OCI-LY3 (cell line): ENCODE results near the gene PRUNE2.

ENCODE experiments used
- H2AFZ ChIP-seq: fragments of 200-600, 300-600 bp; shearing (Covaris generic); 2 replicates; pipeline ENCODE4 v1.6.0; 2014; ENCODE audit warnings: antibody characterized with exemption, low read depth, low read length
- H3K27ac ChIP-seq: fragments of 200-600, 300-600 bp; sonication (generic); 2 replicates; pipeline ENCODE4 v1.5.1; 2014; ENCODE audit warnings: mild to moderate bottlenecking, low read length, moderate library complexity, mixed read lengths
- H3K27me3 ChIP-seq: fragments of 200-600, 300-600 bp; sonication (generic); 2 replicates; pipeline ENCODE4 v1.6.1; 2014; ENCODE audit warnings: low read depth, low read length, mixed read lengths
- H3K36me3 ChIP-seq: fragments of 200-600, 300-600 bp; sonication (generic); replicated peaks from 2 replicates; pipeline ENCODE3; 2014; ENCODE audit warnings: low read depth, low read length, mixed read lengths
- H3K4me1 ChIP-seq: fragments of 300-600, 200-600 bp; sonication (generic); 2 replicates; pipeline ENCODE4 v1.6.1; 2014; ENCODE audit warnings: low read length, mixed read lengths
- H3K4me2 ChIP-seq: fragments of 200-600, 300-600 bp; sonication (generic); 2 replicates; pipeline ENCODE4 v1.6.1; 2014; ENCODE audit warnings: low read length, mixed read lengths
- H3K4me3 ChIP-seq: fragments of 300-600, 200-600 bp; sonication (generic); 2 replicates; pipeline ENCODE4 v1.5.1; 2014; ENCODE audit warnings: antibody characterized with exemption, mild to moderate bottlenecking, low read length, moderate library complexity
- H3K79me2 ChIP-seq: fragments of 300-600, 200-600 bp; shearing (Covaris generic); 2 replicates; pipeline ENCODE4 v1.6.1; 2014; ENCODE audit warnings: mild to moderate bottlenecking, low read length, mixed read lengths
- H3K9ac ChIP-seq: fragments of 300-600, 200-600 bp; shearing (Covaris generic); 2 replicates; pipeline ENCODE4 v1.6.0; 2014; ENCODE audit warnings: mild to moderate bottlenecking, low read length, moderate library complexity
- H3K9me3 ChIP-seq: fragments of 200-600, 300-600 bp; shearing (Covaris generic); 2 replicates; pipeline ENCODE4 v1.6.1; 2014; ENCODE audit warnings: low read length, mixed read lengths; ENCODE audit not compliant: insufficient read depth
- H4K20me1 ChIP-seq: fragments of 200-600, 300-600 bp; sonication (generic); 2 replicates; pipeline ENCODE4 v1.6.1; 2016; ENCODE audit warnings: low read length, mixed read lengths; ENCODE audit not compliant: insufficient read depth
- CTCF ChIP-seq: fragments of 200-600, 300-600 bp; sonication (generic); IDR thresholded peaks from 2 replicates; pipeline ENCODE4 v1.5.1; 2014; ENCODE audit warnings: antibody characterized with exemption, low read length, low read depth
- EZH2phosphoT487 ChIP-seq: fragments of 200-600 bp; shearing (Covaris generic); IDR thresholded peaks from 2 replicates; pipeline ENCODE4 v1.6.1; 2018; ENCODE audit warnings: antibody characterized with exemption, mixed run types, low read depth

PRUNE2 gene

GRCh38 chr9:76700916-76701315 is 205.0 kb downstream of the PRUNE2 start:
- Histone ChIP-seq H3K9me3 (no peaks in the 10 kb centered on the region), H3K27ac (no peak overlapping the region), H3K4me2 (no peak overlapping the region), H3K27me3 (peaks cover 49% of the 10 kb centered on the region), H3K9ac (no peak overlapping the region), H2AFZ (no peak overlapping the region), H3K79me2 (no peaks in the 10 kb centered on the region), H3K36me3 (no peaks in the 10 kb centered on the region), H4K20me1 (no peaks in the 10 kb centered on the region), H3K4me3 (no peak overlapping the region), H3K4me1 (no peaks in the 10 kb centered on the region)
- TF ChIP-seq CTCF = no peak

- H2AFZ ChIP-seq = no peak overlapping the region
- no peak overlapping the region for H3K4me3 ChIP-seq
- TF ChIP-seq CTCF (no peak), EZH2phosphoT487 (no peak)
- no peak overlapping the region for H3K9ac ChIP-seq
- H3K4me2 ChIP-seq = no peak overlapping the region
- H3K27ac ChIP-seq = no peak overlapping the region
- peaks cover 43% of the 10 kb centered on the region for H3K27me3 ChIP-seq
- no peaks in the 10 kb centered on the region for H3K79me2 ChIP-seq
- H4K20me1 ChIP-seq = no peaks in the 10 kb centered on the region
- no peaks in the 10 kb centered on the region for H3K36me3 ChIP-seq
- no peaks in the 10 kb centered on the region for H3K9me3 ChIP-seq
- H3K4me1 ChIP-seq = no peaks in the 10 kb centered on the region
These were observed 205.9 kb downstream of the PRUNE2 start for GRCh38 chr9:76699971-76700370.

- no peaks in the 10 kb centered on the region for H4K20me1 ChIP-seq
- peaks cover under 1% of the 10 kb centered on the region; the same call in 1 of the 2 replicates for H3K4me1 ChIP-seq
- H3K9ac ChIP-seq = no peak overlapping the region
- H3K27me3 ChIP-seq = peaks cover 34% of the 10 kb centered on the region
- H3K4me2 ChIP-seq = no peak overlapping the region
- TF ChIP-seq EZH2phosphoT487 = no peak
- no peak for TF ChIP-seq CTCF
- H3K9me3 ChIP-seq = no peaks in the 10 kb centered on the region
- H2AFZ ChIP-seq = no peak overlapping the region
- no peaks in the 10 kb centered on the region for H3K79me2 ChIP-seq
- no peak overlapping the region for H3K4me3 ChIP-seq
- H3K27ac ChIP-seq = no peak overlapping the region
- H3K36me3 ChIP-seq = no peaks in the 10 kb centered on the region
These were observed 208.4 kb downstream of the PRUNE2 start for GRCh38 chr9:76697554-76697953.

DNA sequence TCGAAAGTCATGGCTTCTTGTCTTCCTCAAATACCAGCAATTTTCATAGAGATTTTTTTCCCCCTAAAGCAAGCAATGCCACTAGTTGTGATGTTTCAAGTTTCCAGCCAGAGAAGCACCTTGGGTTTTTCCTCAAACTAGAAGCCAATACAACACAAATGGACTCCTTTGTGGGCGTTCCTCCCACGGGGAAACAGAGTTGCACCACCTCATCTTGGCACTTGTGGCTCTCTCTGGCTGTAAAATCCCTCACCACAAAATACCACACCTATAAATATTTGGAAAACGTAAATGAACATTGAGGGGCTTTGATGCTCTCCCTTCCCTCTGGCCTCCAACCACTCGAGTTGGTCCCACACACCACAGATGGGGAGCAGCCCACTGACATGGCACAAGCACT is 208.8 kb downstream of the PRUNE2 start:
- Histone ChIP-seq H3K36me3 (no peaks in the 10 kb centered on the region), H3K27me3 (peaks cover 38% of the 10 kb centered on the region), H4K20me1 (no peaks in the 10 kb centered on the region), H3K4me3 (no peak overlapping the region), H3K9ac (no peak overlapping the region), H2AFZ (no peak overlapping the region), H3K79me2 (no peaks in the 10 kb centered on the region), H3K27ac (no peak overlapping the region), H3K4me1 (peaks cover 5% of the 10 kb centered on the region), H3K4me2 (no peak overlapping the region), H3K9me3 (no peaks in the 10 kb centered on the region)
- TF ChIP-seq EZH2phosphoT487 (no peak), CTCF (no peak)
